Occipital lobe (tissue), 3 donors: ENCODE measurements around the gene KHDRBS1. TPM values are rescaled to one million over a fixed set of nuclear protein-coding genes. Genes with fewer than 3 reads are reported as not detected.
"Not testable (repeated sequence)": the region's sequence is repeated elsewhere in the genome, so short reads cannot be mapped to it uniquely, and the experiment has no call there.

Experiments
- DNase-seq: peaks from one replicate; lab custom pipeline; 2025; lab: John Stamatoyannopoulos, UW
- small RNA-seq: library from RNA; depleted of rRNA; stranded (forward); fragments of <200 nt; gene quantifications from one replicate; pipeline ENCODE3, GENCODE V24; 2014
- total RNA-seq: library from RNA; depleted of rRNA; stranded (reverse); fragments of >200 nt; gene quantifications from one replicate; pipeline ENCODE4 v1.2.3, GENCODE V29; 2014

The KHDRBS1 gene
- total RNA-seq, 1 donor from 2014 or later: 87.2 TPM

- DNase-seq: no peak
Observed at GRCh38 chr1:32063261-32063681, 49.6 kb downstream of the KHDRBS1 start.

GRCh38 chr1:32065613-32066488 lies 52.2 kb downstream of the KHDRBS1 start:
- DNase-seq: not testable (repeated sequence)

GRCh38 chr1:32066489-32066873 lies 52.8 kb downstream of the KHDRBS1 start:
- DNase-seq: no peak

GRCh38 chr1:32068957-32069588 lies 55.4 kb downstream of the KHDRBS1 start:
- no peak for DNase-seq

GRCh38 chr1:32071758-32072621 lies 58.3 kb downstream of the KHDRBS1 start:
- DNase-seq: no peak

- DNase-seq: peak; percentile 95
Observed at GRCh38 chr1:32072622-32073298, 59.1 kb downstream of the KHDRBS1 start, which contains the start of gene TMEM39B. TMEM39B (plus strand) TSS chr1:32072939; CDS start chr1:32073048, 109 bp downstream.

GRCh38 chr1:32073299-32074229 lies 59.9 kb downstream of the KHDRBS1 start:
- no peak for DNase-seq

- no peak for DNase-seq
Observed at GRCh38 chr1:32074841-32075240, 61.2 kb downstream of the KHDRBS1 start.

- DNase-seq: no peak
Observed at GRCh38 chr1:32077451-32077850, 63.8 kb downstream of the KHDRBS1 start.

GRCh38 chr1:32082022-32082421 lies 68.4 kb downstream of the KHDRBS1 start:
- no peak for DNase-seq

- not testable (repeated sequence) for DNase-seq
Observed at GRCh38 chr1:32086381-32086780, 72.7 kb downstream of the KHDRBS1 start.

- no peak for DNase-seq
Observed at GRCh38 chr1:32091176-32091575, 77.5 kb downstream of the KHDRBS1 start.

GRCh38 chr1:32091591-32091990 lies 77.9 kb downstream of the KHDRBS1 start:
- no peak for DNase-seq

Small RNA genes within 50 kb of the gene (small RNA-seq; reads per million reads assigned to genes)
- gene MIR5585 (not detected), gene RF00017 (not detected)

Other genes starting within 250 kb of the KHDRBS1 start
- 75.0 TPM for gene ADGRB2, start 249.5 kb upstream of the KHDRBS1 start, total RNA-seq
- not detected for gene SPOCD1, start 197.8 kb upstream of the KHDRBS1 start, total RNA-seq
- gene PTP4A2, start 75.5 kb upstream of the KHDRBS1 start, total RNA-seq: 551 TPM
- gene TMEM39B, start 59.1 kb downstream of the KHDRBS1 start, total RNA-seq: 4.2 TPM
- 25.3 TPM for gene KPNA6, start 94.2 kb downstream of the KHDRBS1 start, total RNA-seq
- 21.1 TPM for gene TXLNA, start 165.8 kb downstream of the KHDRBS1 start, total RNA-seq
- gene CCDC28B, start 186.7 kb downstream of the KHDRBS1 start, total RNA-seq: 31.7 TPM
- 2.3 TPM for gene IQCC, start 191.8 kb downstream of the KHDRBS1 start, total RNA-seq
- not detected for gene DCDC2B, start 195.2 kb downstream of the KHDRBS1 start, total RNA-seq
- gene TMEM234, start 208.5 kb downstream of the KHDRBS1 start, total RNA-seq: 9.8 TPM
- 79.7 TPM for gene EIF3I, start 208.5 kb downstream of the KHDRBS1 start, total RNA-seq
- 2.0 TPM for gene FAM167B, start 233.4 kb downstream of the KHDRBS1 start, total RNA-seq
- not detected for gene LCK, start 237.4 kb downstream of the KHDRBS1 start, total RNA-seq